IMR-90 (cell line): Measurements from ENCODE around the gene TRAPPC3. TPM values are rescaled to one million over a fixed set of nuclear protein-coding genes. Genes with fewer than 3 reads are reported as not detected.
A peak's percentile ranks its signal among the peaks of the same experiment; 100 is the strongest.

Source experiments
- ATAC-seq: fragments of 200-7000 bp; cut with Tn5 transposase; 2 replicates; pipeline ENCODE4 v1.9.1; 2020; ENCODE audit warnings: low read depth, mild to moderate bottlenecking, moderate library complexity
- BruUV-seq: library from RNA; stranded (reverse); fragments of 400-500 nt; replicated peaks from 2 replicates; lab custom pipeline; 2021; lab: Mats Ljungman, UMichigan
- CTCF ChIA-PET: fragments of 300-600 bp; formaldehyde crosslinking; extraction: SDS; loops from one replicate; lab custom pipeline; 2021; ENCODE audit warnings: antibody characterized with exemption; lab: Yijun Ruan, JAX
- POLR2A ChIA-PET: fragments of 300-600 bp; sonication (Branson Sonifier 250); formaldehyde crosslinking; loops from one replicate; lab custom pipeline; 2022; ENCODE audit warnings: antibody characterized with exemption; ENCODE audit not compliant: unreplicated experiment; lab: Charles Lee
- DNase-seq: peaks from one replicate; pipeline ENCODE4 v3.0.0; 2013
- H2AFZ ChIP-seq: replicated peaks from 2 replicates; pipeline ENCODE3; 2013; ENCODE audit warnings: low read length, mild to moderate bottlenecking; ENCODE audit not compliant: poor library complexity
- H2AK5ac ChIP-seq: 2 replicates; pipeline ENCODE4 v1.6.1; 2013; ENCODE audit warnings: low read depth, low read length, inconsistent platforms
- H2AK9ac ChIP-seq: replicated peaks from 2 replicates; pipeline ENCODE3; 2013; ENCODE audit warnings: mild to moderate bottlenecking, low read depth, low read length, moderate library complexity; ENCODE audit not compliant: poor library complexity
- H2BK120ac ChIP-seq: 2 replicates; pipeline ENCODE4 v1.6.1; 2013; ENCODE audit warnings: low read depth, low read length, inconsistent platforms
- H2BK15ac ChIP-seq: 3 replicates; pipeline ENCODE4 v1.6.1; 2013; ENCODE audit warnings: low read depth, low read length, inconsistent platforms
- H2BK20ac ChIP-seq: 2 replicates; pipeline ENCODE4 v1.6.1; 2013; ENCODE audit warnings: low read depth, mild to moderate bottlenecking, inconsistent platforms, low read length, moderate library complexity
- H2BK5ac ChIP-seq: 2 replicates; pipeline ENCODE4 v1.6.1; 2013; ENCODE audit warnings: mild to moderate bottlenecking, low read depth, low read length, inconsistent platforms; ENCODE audit not compliant: poor library complexity, severe bottlenecking
- H3K14ac ChIP-seq: replicated peaks from 2 replicates; pipeline ENCODE4 v1.6.1; 2013; ENCODE audit warnings: low read depth, low read length, inconsistent platforms
- H3K18ac ChIP-seq: 2 replicates; pipeline ENCODE4 v1.6.1; 2013; ENCODE audit warnings: low read depth, low read length, control low read depth
- H3K23ac ChIP-seq: 2 replicates; pipeline ENCODE4 v1.6.1; 2013; ENCODE audit warnings: low read depth, low read length, inconsistent platforms
- H3K27ac ChIP-seq: 2 replicates; pipeline ENCODE4 v1.5.1; 2013; ENCODE audit warnings: mild to moderate bottlenecking, control low read depth, low read length; ENCODE audit not compliant: insufficient read depth
- H3K27me3 ChIP-seq: 2 replicates; pipeline ENCODE4 v1.6.1; 2013; ENCODE audit warnings: low read length; ENCODE audit not compliant: control insufficient read depth, insufficient read depth
- H3K36me3 ChIP-seq: 2 replicates; pipeline ENCODE4 v1.6.1; 2013; ENCODE audit warnings: low read length, mixed read lengths; ENCODE audit not compliant: control insufficient read depth, insufficient read depth
- H3K4ac ChIP-seq: 2 replicates; pipeline ENCODE4 v1.6.1; 2013; ENCODE audit warnings: low read depth, low read length, inconsistent platforms
- H3K4me1 ChIP-seq: 2 replicates; pipeline ENCODE4 v1.6.1; 2013; ENCODE audit warnings: low read length, mixed read lengths; ENCODE audit not compliant: control insufficient read depth, insufficient read depth
- H3K4me2 ChIP-seq: 2 replicates; pipeline ENCODE4 v1.6.1; 2013; ENCODE audit warnings: low read depth, mild to moderate bottlenecking, control low read depth, low read length, moderate library complexity
- H3K4me3 ChIP-seq: 2 replicates; pipeline ENCODE4 v1.5.1; 2013; ENCODE audit warnings: low read depth, mild to moderate bottlenecking, control low read depth, low read length, moderate library complexity; ENCODE audit not compliant: insufficient read depth
- H3K56ac ChIP-seq: 2 replicates; pipeline ENCODE4 v1.6.1; 2013; ENCODE audit warnings: low read length, inconsistent platforms; ENCODE audit not compliant: insufficient read depth; ENCODE audit errors: extremely low read depth
- H3K79me1 ChIP-seq, 2 experiments: 2 replicates each; pipeline ENCODE4 v1.6.1; 2013; ENCODE audit warnings: low read length in 2 of 2, inconsistent platforms in 1 of 2, low read depth in 1 of 2
- H3K9ac ChIP-seq: 2 replicates; pipeline ENCODE4 v1.6.1; 2013; ENCODE audit warnings: low read depth, low read length, control low read depth
- H3K9me1 ChIP-seq: 2 replicates; pipeline ENCODE4 v1.6.1; 2013; ENCODE audit warnings: low read length, inconsistent platforms; ENCODE audit not compliant: insufficient read depth
- H3K9me3 ChIP-seq: 2 replicates; pipeline ENCODE4 v1.6.1; 2013; ENCODE audit warnings: low read length; ENCODE audit not compliant: control insufficient read depth, insufficient read depth
- H4K20me1 ChIP-seq: 2 replicates; pipeline ENCODE4 v1.6.1; 2013; ENCODE audit warnings: low read length, inconsistent platforms; ENCODE audit not compliant: insufficient read depth
- H4K5ac ChIP-seq: 2 replicates; pipeline ENCODE4 v1.6.1; 2013; ENCODE audit warnings: mild to moderate bottlenecking, low read depth, low read length, control low read depth
- H4K8ac ChIP-seq, 2 experiments: 2 replicates each; pipeline ENCODE4 v1.6.1; 2013; ENCODE audit warnings: low read depth in 2 of 2, low read length in 2 of 2, control low read depth in 1 of 2, inconsistent platforms in 1 of 2
- H4K91ac ChIP-seq: 2 replicates; pipeline ENCODE4 v1.6.1; 2013; ENCODE audit warnings: low read depth, low read length, inconsistent platforms; ENCODE audit not compliant: insufficient read depth
- CHD1 ChIP-seq: IDR thresholded peaks from 2 replicates; pipeline ENCODE4 v1.6.1; 2012; ENCODE audit warnings: low read depth, low read length, improper control_type of control experiment
- FOS ChIP-seq: fragments of 150-350 bp; IDR thresholded peaks from 2 replicates; pipeline ENCODE4 v1.6.1; 2016; ENCODE audit warnings: low read depth, low read length
- MXI1 ChIP-seq: IDR thresholded peaks from 2 replicates; pipeline ENCODE4 v1.6.1; 2012; ENCODE audit warnings: low read depth, mild to moderate bottlenecking, low read length, moderate library complexity, borderline replicate concordance
- NFE2L2 ChIP-seq: fragments of 150-350 bp; IDR thresholded peaks from 2 replicates; pipeline ENCODE4 v1.6.1; 2016; ENCODE audit warnings: low read depth, mild to moderate bottlenecking, low read length
- WGBS, 2 experiments: methylation state at CpG; one replicate each; pipeline versions ENCODE4 v1.1.5 to v1.1.7; 2013; ENCODE audit warnings: missing lambda C conversion rate in 2 of 2; ENCODE audit not compliant: insufficient read length in 1 of 2; ENCODE audit errors: extremely low coverage in 2 of 2; 5-methylcytosine and 5-hydroxymethylcytosine counted together
- dilution Hi-C: fragments of 300-500 bp; cut with HindIII; formaldehyde crosslinking; loops from one replicate; pipeline ENCODE4 v1.14.3; 2018; ENCODE audit warnings: low sequenced_read_pairs; ENCODE audit not compliant: unreplicated experiment
- in situ Hi-C: fragments of 300-500 bp; cut with MboI; formaldehyde crosslinking; loops from 3 replicates; pipeline ENCODE4 v1.14.3; 2019; ENCODE audit warnings: low sequenced_read_pairs, inconsistent platforms, mixed read lengths
- intact Hi-C: fragments of 100-400 bp; cut with micrococcal nuclease; formaldehyde crosslinking; loops from 2 replicates; pipeline ENCODE4 v1.10.0; 2022
- polyA plus RNA-seq, 3 experiments: library from polyadenylated mRNA; depleted of rRNA; stranded (reverse); fragments of >200 nt; gene quantifications; 2 replicates each; pipeline ENCODE4 v1.2.3, GENCODE V29; 2012; ENCODE audit warnings: low replicate concordance in 1 of 3
- total RNA-seq: library from RNA; depleted of rRNA; stranded (reverse); fragments of >200 nt; gene quantifications from 2 replicates; pipeline ENCODE4 v1.2.3, GENCODE V29; 2012
- TF ChIP-seq, protein P1 (sequence below): conservative IDR thresholded peaks from 2 replicates; pipeline ENCODE4 v1.5.1; 2012; ENCODE audit warnings: mild to moderate bottlenecking, low read depth, low read length, improper control_type of control experiment
- TF ChIP-seq, protein P2 (sequence below): fragments of 150-350 bp; IDR thresholded peaks from 2 replicates; pipeline ENCODE4 v1.6.1; 2016; ENCODE audit warnings: low read depth, mild to moderate bottlenecking, low read length, moderate library complexity, borderline replicate concordance

TRAPPC3 gene
- total and polyA plus RNA-seq, 2 of the 4 experiments (the other 2 are of a cell fraction): 76.0 to 77.8 TPM

DNA sequence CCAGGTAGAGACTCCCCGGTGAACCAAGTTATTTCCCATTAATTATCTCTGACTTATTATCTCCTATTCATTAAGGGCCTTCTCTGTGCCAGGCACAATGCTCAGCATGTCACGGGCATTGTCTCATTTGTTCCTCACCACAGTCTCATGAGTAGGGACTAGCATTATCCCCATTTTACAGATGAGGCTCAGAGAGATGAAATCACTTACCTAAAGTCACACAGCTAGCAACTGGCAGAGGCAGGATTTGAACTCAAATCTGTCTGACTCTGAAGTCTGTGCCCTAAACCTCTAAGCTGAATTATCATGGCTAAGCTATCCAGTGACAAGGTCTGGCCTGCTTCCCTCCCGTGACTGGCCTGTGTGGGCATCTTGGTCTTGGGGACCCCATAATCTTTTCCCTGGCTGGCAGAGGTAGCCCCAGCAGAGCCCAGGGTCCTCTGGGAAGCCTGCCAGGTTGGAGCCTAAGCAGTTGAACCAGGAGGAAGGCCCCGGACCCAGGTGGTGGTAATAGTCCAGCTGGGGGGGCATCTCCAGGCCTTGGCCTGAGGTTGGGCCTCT lies 11.2 kb upstream of the TRAPPC3 start:
- Histone ChIP-seq H3K56ac (peak overlapping the region; percentile 39; the same call in 1 of the 2 replicates), H3K9me1 (peaks cover 17% of the 10 kb centered on the region), H3K4ac (peak overlapping the region; percentile 73), H4K8ac (peak overlapping the region; percentile 67 to 74), H3K27me3 (no peaks in the 10 kb centered on the region), H4K91ac (peak overlapping the region; percentile 75), H2BK20ac (0 out of 2 replicates have a peak overlapping the region, but pooled peaks have one; percentile 14), H2AK5ac (peak overlapping the region; percentile 66; the same call in 1 of the 2 replicates), H2AK9ac (peak overlapping the region; percentile 80), H3K27ac (peak overlapping the region; percentile 89), H3K9me3 (no peaks in the 10 kb centered on the region), H3K4me3 (peak overlapping the region; percentile 32; the same call in 1 of the 2 replicates), H2BK5ac (peak overlapping the region; percentile 54), H3K14ac (peak overlapping the region; percentile 74), H2BK15ac (peak overlapping the region; percentile 38; the same call in 1 of the 3 replicates), H3K9ac (peak overlapping the region; percentile 79), H2BK120ac (no peak overlapping the region), H4K5ac (peak overlapping the region; percentile 19), H3K36me3 (peaks cover 15% of the 10 kb centered on the region), H3K4me1 (peaks cover 22% of the 10 kb centered on the region), H3K4me2 (peak overlapping the region; percentile 81), H3K23ac (peak overlapping the region; percentile 83), H3K18ac (no peak overlapping the region; the same call in 1 of the 2 replicates), H2AFZ (peak overlapping the region; percentile 86), H3K79me1 (peaks cover under 1 to 47% of the 10 kb centered on the region in 2 experiments; a peak in 3 of 4 replicates), H4K20me1 (peaks cover 90% of the 10 kb centered on the region)
- no peak for ATAC-seq
- ChIA-PET CTCF (interaction anchor here (0.6 to 1.9 kb wide), 5 partner anchors 11 to 64 kb away, joined by 4 to 9 read pairs (median 4); partner anchors contain the start of genes THRAP3 and TRAPPC3), POLR2A (interaction anchor here (1.0 kb wide), 1 partner anchor 11 kb away, joined by 3 read pairs; the partner anchor contains the start of gene TRAPPC3)
- TF ChIP-seq MXI1 (no peak), CHD1 (no peak), NFE2L2 (no peak), FOS (no peak)
- TF ChIP-seq, protein P1, sequence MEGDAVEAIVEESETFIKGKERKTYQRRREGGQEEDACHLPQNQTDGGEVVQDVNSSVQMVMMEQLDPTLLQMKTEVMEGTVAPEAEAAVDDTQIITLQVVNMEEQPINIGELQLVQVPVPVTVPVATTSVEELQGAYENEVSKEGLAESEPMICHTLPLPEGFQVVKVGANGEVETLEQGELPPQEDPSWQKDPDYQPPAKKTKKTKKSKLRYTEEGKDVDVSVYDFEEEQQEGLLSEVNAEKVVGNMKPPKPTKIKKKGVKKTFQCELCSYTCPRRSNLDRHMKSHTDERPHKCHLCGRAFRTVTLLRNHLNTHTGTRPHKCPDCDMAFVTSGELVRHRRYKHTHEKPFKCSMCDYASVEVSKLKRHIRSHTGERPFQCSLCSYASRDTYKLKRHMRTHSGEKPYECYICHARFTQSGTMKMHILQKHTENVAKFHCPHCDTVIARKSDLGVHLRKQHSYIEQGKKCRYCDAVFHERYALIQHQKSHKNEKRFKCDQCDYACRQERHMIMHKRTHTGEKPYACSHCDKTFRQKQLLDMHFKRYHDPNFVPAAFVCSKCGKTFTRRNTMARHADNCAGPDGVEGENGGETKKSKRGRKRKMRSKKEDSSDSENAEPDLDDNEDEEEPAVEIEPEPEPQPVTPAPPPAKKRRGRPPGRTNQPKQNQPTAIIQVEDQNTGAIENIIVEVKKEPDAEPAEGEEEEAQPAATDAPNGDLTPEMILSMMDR: no peak
- TF ChIP-seq, protein P2, sequence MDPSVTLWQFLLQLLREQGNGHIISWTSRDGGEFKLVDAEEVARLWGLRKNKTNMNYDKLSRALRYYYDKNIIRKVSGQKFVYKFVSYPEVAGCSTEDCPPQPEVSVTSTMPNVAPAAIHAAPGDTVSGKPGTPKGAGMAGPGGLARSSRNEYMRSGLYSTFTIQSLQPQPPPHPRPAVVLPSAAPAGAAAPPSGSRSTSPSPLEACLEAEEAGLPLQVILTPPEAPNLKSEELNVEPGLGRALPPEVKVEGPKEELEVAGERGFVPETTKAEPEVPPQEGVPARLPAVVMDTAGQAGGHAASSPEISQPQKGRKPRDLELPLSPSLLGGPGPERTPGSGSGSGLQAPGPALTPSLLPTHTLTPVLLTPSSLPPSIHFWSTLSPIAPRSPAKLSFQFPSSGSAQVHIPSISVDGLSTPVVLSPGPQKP: no peak
- intact Hi-C loops: no loop called here
- no TSS peak for BruUV-seq
- dilution Hi-C loops: no loop called here
- in situ Hi-C loops: no loop called here
- WGBS, 2 experiments: 50% methylated on average over 2 of the region's 4 CpGs; no CpG with 5 or more reads in 1 of the 2 experiments
- DNase-seq: no peak
